Ecto neural progenitor cell (in vitro differentiated cells): ENCODE measurements around the gene MADD.
"Not testable (repeated sequence)": the region's sequence is repeated elsewhere in the genome, so short reads cannot be mapped to it uniquely, and the experiment has no call there.

Source experiments
- DNase-seq: peaks from one replicate; pipeline ENCODE4 v3.0.0-alpha.2; 2018; ENCODE audit warnings: low spot score

The MADD gene

GRCh38 chr11:47274495-47275235, 4.7 kb downstream of the MADD start:
- no peak for DNase-seq

GRCh38 chr11:47276923-47277322, 7.0 kb downstream of the MADD start:
- DNase-seq: no peak

- no peak for DNase-seq
Observed at GRCh38 chr11:47278058-47278457, 8.1 kb downstream of the MADD start.

GRCh38 chr11:47278769-47279168, 8.8 kb downstream of the MADD start:
- no peak for DNase-seq

- DNase-seq: no peak
Observed at GRCh38 chr11:47280099-47280498, 10.2 kb downstream of the MADD start.

- DNase-seq: no peak
Observed at GRCh38 chr11:47280860-47281259, 10.9 kb downstream of the MADD start.

GRCh38 chr11:47282462-47282861, 12.5 kb downstream of the MADD start:
- DNase-seq: no peak

GRCh38 chr11:47284151-47284550, 14.2 kb downstream of the MADD start:
- no peak for DNase-seq

GRCh38 chr11:47285969-47286770, 16.2 kb downstream of the MADD start:
- no peak for DNase-seq

GRCh38 chr11:47288066-47288465, 18.1 kb downstream of the MADD start:
- no peak for DNase-seq

- DNase-seq: no peak
Observed at GRCh38 chr11:47289856-47290255, 19.9 kb downstream of the MADD start.

- no peak for DNase-seq
Observed at GRCh38 chr11:47295385-47295784, 25.5 kb downstream of the MADD start.

GRCh38 chr11:47296045-47296444, 26.1 kb downstream of the MADD start:
- DNase-seq: no peak

GRCh38 chr11:47299078-47299477, 29.1 kb downstream of the MADD start:
- no peak for DNase-seq

- DNase-seq: no peak
Observed at GRCh38 chr11:47302853-47303252, 32.9 kb downstream of the MADD start.

- DNase-seq: no peak
Observed at GRCh38 chr11:47305734-47306483, 36.0 kb downstream of the MADD start.

- no peak for DNase-seq
Observed at GRCh38 chr11:47306484-47306844, 36.5 kb downstream of the MADD start.

- no peak for DNase-seq
Observed at GRCh38 chr11:47308050-47308823, 38.3 kb downstream of the MADD start.

GRCh38 chr11:47314992-47315391, 45.1 kb downstream of the MADD start:
- DNase-seq: no peak

GRCh38 chr11:47316501-47316900, 46.6 kb downstream of the MADD start:
- DNase-seq: not testable (repeated sequence)

GRCh38 chr11:47317064-47317828, 47.3 kb downstream of the MADD start:
- DNase-seq: no peak
